ENCODE data around the gene MRPL19. TPM values are rescaled to one million over a fixed set of nuclear protein-coding genes. Genes with fewer than 3 reads are reported as not detected.
A peak's percentile ranks its signal among the peaks of the same experiment; 100 is the strongest.

The MRPL19 gene
- total and polyA plus RNA-seq, 10 of the 15 experiments (the other 5 are each of a cell fraction or from before 2014, with no cell fraction given), result 13.1 to 99.0 (median 56.6) TPM

GRCh38 chr2:75646583-75647425, at the start of gene MRPL19 (continued):
- TF ChIP-seq E4F1 (IDR thresholded peaks at IDR 0.05; ENCODE audit: borderline replicate concordance, partially characterized antibody), result peak; percentile 27
- TF ChIP-seq ZBED1 (IDR thresholded peaks at IDR 0.05; ENCODE audit: borderline replicate concordance), result no peak; the same call in 1 of the 2 replicates
- TF ChIP-seq CEBPZ (IDR thresholded peaks at IDR 0.05; ENCODE audit: low read depth, low read length), result no peak
- TF ChIP-seq MYC (IDR thresholded peaks at IDR 0.05; ENCODE audit: insufficient read depth, insufficient read length, insufficient replicate concordance, low read length, severe bottlenecking), result no peak
- TF ChIP-seq RB1 (IDR thresholded peaks at IDR 0.05; ENCODE audit: borderline replicate concordance), result peak; percentile 79; the same call in 1 of the 2 replicates
- TF ChIP-seq NR2C1 (IDR thresholded peaks at IDR 0.05), result peak; percentile 86
- TF ChIP-seq ZSCAN29 (IDR thresholded peaks at IDR 0.05), result peak; percentile 13; the same call in 1 of the 2 replicates
- TF ChIP-seq CBFB (IDR thresholded peaks at IDR 0.05; ENCODE audit: low read depth), result peak; percentile 40; the same call in 1 of the 2 replicates
